ENCODE measurements around the gene KIFBP. TPM values are rescaled to one million over a fixed set of nuclear protein-coding genes. Genes with fewer than 3 reads are reported as not detected.
A peak's percentile ranks its signal among the peaks of the same experiment; 100 is the strongest.

Gene KIFBP
- total and polyA plus RNA-seq, 2 of the 13 experiments (the other 11 are each of a cell fraction or from before 2014, with no cell fraction given) = 13.0 to 21.9 TPM

DNA sequence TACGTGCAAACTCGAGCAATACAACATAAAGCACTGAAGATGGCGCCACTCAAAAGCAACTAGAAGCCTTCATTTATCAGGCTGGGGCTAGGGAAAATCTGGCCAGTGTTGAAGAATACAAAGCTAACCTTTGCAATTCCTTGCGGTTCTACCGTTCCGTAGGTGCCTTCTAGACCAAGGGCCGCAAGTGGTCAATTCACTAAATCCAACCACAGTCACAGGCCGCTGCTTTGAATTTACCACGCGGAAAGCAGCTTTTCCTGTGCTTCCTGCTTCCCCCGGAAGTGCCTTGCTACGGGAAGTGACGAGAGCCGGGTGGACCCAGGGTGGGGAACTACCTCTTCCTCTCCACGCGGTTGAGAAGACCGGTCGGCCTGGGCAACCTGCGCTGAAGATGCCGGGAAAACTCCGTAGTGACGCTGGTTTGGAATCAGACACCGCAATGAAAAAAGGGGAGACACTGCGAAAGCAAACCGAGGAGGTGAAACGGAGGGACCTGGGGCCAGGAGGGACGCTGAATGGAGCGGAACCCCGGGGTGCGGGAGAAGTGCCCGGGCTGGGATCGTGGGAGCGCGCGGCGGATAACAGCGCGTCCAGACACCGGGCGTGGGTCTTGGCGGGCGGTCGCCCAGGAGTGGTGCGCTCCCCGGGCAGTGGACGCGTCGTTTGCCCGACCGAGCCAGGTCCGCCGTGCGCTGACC is 32.6 kb upstream of the KIFBP start, which contains the start of gene DDX21 (continued):
- TF ChIP-seq SNAPC4 (CRISPR knock-in tag; IDR thresholded peaks at IDR 0.05) (0 out of 2 replicates have a peak, but pooled peaks have one; percentile 41), HCFC1 (IDR thresholded peaks at IDR 0.05; ENCODE audit: low read depth, low read length) (peak; percentile 51; the same call in 1 of the 2 replicates), ZFX (CRISPR knock-in tag; IDR thresholded peaks at IDR 0.05; ENCODE audit: low read depth) (peak; percentile 94), TAF1 (CRISPR knock-in tag; IDR thresholded peaks at IDR 0.05) (peak; percentile 86), ZNF280B (CRISPR knock-in tag; IDR thresholded peaks at IDR 0.05; ENCODE audit: borderline replicate concordance) (peak; percentile 64; the same call in 1 of the 2 replicates), ZNF777 (CRISPR knock-in tag; IDR thresholded peaks at IDR 0.05) (peak; percentile 30; the same call in 1 of the 2 replicates), MAFG (CRISPR knock-in tag; IDR thresholded peaks at IDR 0.05) (no peak), KDM2A (CRISPR knock-in tag; IDR thresholded peaks at IDR 0.05; ENCODE audit: borderline replicate concordance, low read depth) (peak; percentile 83), GMEB1 (CRISPR knock-in tag; IDR thresholded peaks at IDR 0.05; ENCODE audit: borderline replicate concordance) (peak; percentile 46; the same call in 1 of the 2 replicates), IKZF5 (CRISPR knock-in tag; IDR thresholded peaks at IDR 0.05) (peak; percentile 73), MTF1 (CRISPR knock-in tag; IDR thresholded peaks at IDR 0.05) (no peak; the same call in 1 of the 2 replicates), CENPX (CRISPR knock-in tag; IDR thresholded peaks at IDR 0.05) (no peak), ZNF709 (CRISPR knock-in tag; IDR thresholded peaks at IDR 0.05) (peak; percentile 89; the same call in 1 of the 2 replicates)
- TF ChIP-seq, protein P1, sequence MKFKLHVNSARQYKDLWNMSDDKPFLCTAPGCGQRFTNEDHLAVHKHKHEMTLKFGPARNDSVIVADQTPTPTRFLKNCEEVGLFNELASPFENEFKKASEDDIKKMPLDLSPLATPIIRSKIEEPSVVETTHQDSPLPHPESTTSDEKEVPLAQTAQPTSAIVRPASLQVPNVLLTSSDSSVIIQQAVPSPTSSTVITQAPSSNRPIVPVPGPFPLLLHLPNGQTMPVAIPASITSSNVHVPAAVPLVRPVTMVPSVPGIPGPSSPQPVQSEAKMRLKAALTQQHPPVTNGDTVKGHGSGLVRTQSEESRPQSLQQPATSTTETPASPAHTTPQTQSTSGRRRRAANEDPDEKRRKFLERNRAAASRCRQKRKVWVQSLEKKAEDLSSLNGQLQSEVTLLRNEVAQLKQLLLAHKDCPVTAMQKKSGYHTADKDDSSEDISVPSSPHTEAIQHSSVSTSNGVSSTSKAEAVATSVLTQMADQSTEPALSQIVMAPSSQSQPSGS (CRISPR knock-in tag; IDR thresholded peaks at IDR 0.05) = peak; percentile 79
- TF ChIP-seq, protein P2, sequence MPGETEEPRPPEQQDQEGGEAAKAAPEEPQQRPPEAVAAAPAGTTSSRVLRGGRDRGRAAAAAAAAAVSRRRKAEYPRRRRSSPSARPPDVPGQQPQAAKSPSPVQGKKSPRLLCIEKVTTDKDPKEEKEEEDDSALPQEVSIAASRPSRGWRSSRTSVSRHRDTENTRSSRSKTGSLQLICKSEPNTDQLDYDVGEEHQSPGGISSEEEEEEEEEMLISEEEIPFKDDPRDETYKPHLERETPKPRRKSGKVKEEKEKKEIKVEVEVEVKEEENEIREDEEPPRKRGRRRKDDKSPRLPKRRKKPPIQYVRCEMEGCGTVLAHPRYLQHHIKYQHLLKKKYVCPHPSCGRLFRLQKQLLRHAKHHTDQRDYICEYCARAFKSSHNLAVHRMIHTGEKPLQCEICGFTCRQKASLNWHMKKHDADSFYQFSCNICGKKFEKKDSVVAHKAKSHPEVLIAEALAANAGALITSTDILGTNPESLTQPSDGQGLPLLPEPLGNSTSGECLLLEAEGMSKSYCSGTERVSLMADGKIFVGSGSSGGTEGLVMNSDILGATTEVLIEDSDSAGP (CRISPR knock-in tag; IDR thresholded peaks at IDR 0.05; ENCODE audit: borderline replicate concordance) = peak; percentile 85
